HepG2 (cell line): ENCODE measurements around the gene CDC37L1.

ENCODE experiments used
- MAFF ChIP-seq: IDR thresholded peaks from 2 replicates; pipeline ENCODE4 v1.6.1; 2011; ENCODE audit warnings: low read depth, low read length, improper control_type of control experiment
- MAFK ChIP-seq, 2 experiments: IDR thresholded peaks in 1 of 2; conservative IDR thresholded peaks in 1 of 2; 2 replicates each; pipeline ENCODE4 v1.6.1; 2011; ENCODE audit warnings: improper control_type of control experiment in 2 of 2, low read length in 2 of 2
- MAX ChIP-seq: IDR thresholded peaks from 2 replicates; pipeline ENCODE4 v1.6.1; 2012; ENCODE audit warnings: inconsistent platforms
- MLX ChIP-seq: IDR thresholded peaks from 2 replicates; pipeline ENCODE4 v1.6.1; 2016
- SMARCE1 ChIP-seq: fragments of 450-650 bp; IDR thresholded peaks from 2 replicates; pipeline ENCODE4 v1.6.1; 2017; ENCODE audit warnings: borderline replicate concordance
- ZBTB34 ChIP-seq: sonication (generic); formaldehyde crosslinking; IDR thresholded peaks from 2 replicates; pipeline ENCODE4 v1.8.0; 2022; ENCODE audit warnings: mild to moderate bottlenecking, missing genetic modification reagents
- ZNF24 ChIP-seq: fragments of 450-650 bp; IDR thresholded peaks from 2 replicates; pipeline ENCODE4 v1.6.1; 2017; ENCODE audit warnings: antibody characterized with exemption, mild to moderate bottlenecking
- ZNF274 ChIP-seq: sonication (generic); formaldehyde crosslinking; IDR thresholded peaks from 2 replicates; pipeline ENCODE4 v1.5.1; 2020; ENCODE audit warnings: mild to moderate bottlenecking, missing genetic modification reagents
- ZNF512 ChIP-seq: sonication (generic); formaldehyde crosslinking; IDR thresholded peaks from 2 replicates; pipeline ENCODE4 v1.4.0; 2020; ENCODE audit warnings: mild to moderate bottlenecking, missing genetic modification reagents
- ZNF549 ChIP-seq: sonication (generic); formaldehyde crosslinking; IDR thresholded peaks from 2 replicates; pipeline ENCODE4 v1.5.0; 2020; ENCODE audit warnings: missing genetic modification reagents
- ZSCAN21 ChIP-seq: sonication (generic); formaldehyde crosslinking; IDR thresholded peaks from 2 replicates; pipeline ENCODE4 v1.8.0; 2022; ENCODE audit warnings: mild to moderate bottlenecking, missing genetic modification reagents, moderate library complexity, borderline replicate concordance

GRCh38 chr9:4689687-4690104 lies 10.3 kb downstream of the CDC37L1 start:
- TF ChIP-seq MAX (no peak), ZNF274 (CRISPR knock-in tag) (no peak), MAFK (conservative IDR thresholded peaks at IDR 0.05 in 1 of 2, IDR thresholded peaks at IDR 0.05 in 1 of 2; ENCODE audit: low read length in 2 of 2) (no peak), MLX (CRISPR knock-in tag) (no peak), ZNF549 (CRISPR knock-in tag) (no peak), ZSCAN21 (CRISPR knock-in tag) (no peak), ZNF512 (CRISPR knock-in tag) (no peak), MAFF (no peak), SMARCE1 (no peak), ZNF24 (no peak), ZBTB34 (CRISPR knock-in tag) (no peak)
